DOHH2 (cell line): ENCODE data around the gene INTS12.

Source experiments
- H3F3A ChIP-seq: fragments of 200-600 bp; sonication (generic), shearing (Covaris generic); 2 replicates; pipeline ENCODE4 v1.6.0; 2016; ENCODE audit warnings: antibody characterized with exemption, mild to moderate bottlenecking; ENCODE audit not compliant: control insufficient read depth, insufficient read depth
- H3K27ac ChIP-seq: fragments of 200-600 bp; sonication (generic); 2 replicates; pipeline ENCODE4 v1.5.1; 2014; ENCODE audit warnings: low read depth, mild to moderate bottlenecking, low read length, moderate library complexity
- H3K27me3 ChIP-seq: fragments of 200-600 bp; sonication (generic); 2 replicates; pipeline ENCODE4 v1.6.1; 2014; ENCODE audit warnings: mild to moderate bottlenecking, low read length, mixed read lengths; ENCODE audit not compliant: control insufficient read depth
- H3K36me3 ChIP-seq: fragments of 200-600 bp; sonication (generic); 2 replicates; pipeline ENCODE4 v1.6.1; 2014; ENCODE audit warnings: mild to moderate bottlenecking, low read length, moderate library complexity, mixed read lengths; ENCODE audit not compliant: control insufficient read depth
- H3K4me1 ChIP-seq: fragments of 200-600 bp; sonication (generic); 2 replicates; pipeline ENCODE4 v1.6.1; 2014; ENCODE audit warnings: mild to moderate bottlenecking, low read length, mixed read lengths; ENCODE audit not compliant: control insufficient read depth
- H3K4me2 ChIP-seq: fragments of 200-600 bp; sonication (generic); 2 replicates; pipeline ENCODE4 v1.6.0; 2014; ENCODE audit warnings: mild to moderate bottlenecking, low read length, moderate library complexity
- H3K4me3 ChIP-seq: fragments of 200-600 bp; sonication (generic); 2 replicates; pipeline ENCODE4 v1.5.1; 2014; ENCODE audit warnings: mild to moderate bottlenecking, low read length, mixed read lengths
- H3K79me2 ChIP-seq: fragments of 200-600 bp; sonication (generic); 2 replicates; pipeline ENCODE4 v1.6.1; 2014; ENCODE audit warnings: mild to moderate bottlenecking, low read length, mixed read lengths; ENCODE audit not compliant: control insufficient read depth
- H3K9me2 ChIP-seq: fragments of 200-600 bp; sonication (generic); replicated peaks from 2 replicates; pipeline ENCODE4 v1.6.1; 2014; ENCODE audit warnings: mild to moderate bottlenecking, low read length, mixed read lengths; ENCODE audit not compliant: control insufficient read depth
- H3K9me3 ChIP-seq: fragments of 200-600 bp; sonication (generic); 2 replicates; pipeline ENCODE4 v1.6.1; 2014; ENCODE audit warnings: antibody characterized with exemption, low read length, mixed read lengths; ENCODE audit not compliant: control insufficient read depth, insufficient read depth
- H4K20me1 ChIP-seq: fragments of 200-600 bp; sonication (generic); 2 replicates; pipeline ENCODE4 v1.6.0; 2014; ENCODE audit warnings: low read depth, mild to moderate bottlenecking, antibody characterized with exemption, low read length, moderate library complexity; ENCODE audit not compliant: control insufficient read depth, insufficient read depth
- CTCF ChIP-seq: fragments of 200-600 bp; sonication (generic); IDR thresholded peaks from one replicate; pipeline ENCODE4 v1.5.1; 2014; ENCODE audit warnings: antibody characterized with exemption, mild to moderate bottlenecking, low read depth, low read length; ENCODE audit not compliant: poor library complexity, severe bottlenecking
- EZH2phosphoT487 ChIP-seq: fragments of 200-600 bp; sonication (generic); IDR thresholded peaks from 2 replicates; pipeline ENCODE4 v1.6.1; 2017; ENCODE audit warnings: borderline replicate concordance, mild to moderate bottlenecking, antibody characterized with exemption, low read length, moderate library complexity, mixed read lengths

INTS12 gene

GRCh38 chr4:105725623-105726022 lies 17.1 kb upstream of the INTS12 start:
- no peaks in the 10 kb centered on the region for H3F3A ChIP-seq
- TF ChIP-seq EZH2phosphoT487: no peak
- no peak for TF ChIP-seq CTCF
- no peak overlapping the region for H3K4me2 ChIP-seq
- H3K27me3 ChIP-seq: no peaks in the 10 kb centered on the region
- peaks cover 2% of the 10 kb centered on the region; the same call in 1 of the 2 replicates for H3K79me2 ChIP-seq
- H3K27ac ChIP-seq: no peak overlapping the region
- H3K4me3 ChIP-seq: no peak overlapping the region
- no peaks in the 10 kb centered on the region for H4K20me1 ChIP-seq
- no peaks in the 10 kb centered on the region for H3K9me3 ChIP-seq
- H3K9me2 ChIP-seq: no peaks in the 10 kb centered on the region
- H3K4me1 ChIP-seq: peaks cover 16% of the 10 kb centered on the region
- H3K36me3 ChIP-seq: peaks cover 50% of the 10 kb centered on the region

GRCh38 chr4:105719204-105719603 lies 10.7 kb upstream of the INTS12 start:
- Histone ChIP-seq H3K27ac (no peak overlapping the region), H4K20me1 (0 out of 2 replicates have a peak, but pooled peaks cover 4% of the 10 kb centered on the region), H3K9me3 (no peaks in the 10 kb centered on the region), H3K4me1 (peaks cover 25% of the 10 kb centered on the region), H3K79me2 (peaks cover 20% of the 10 kb centered on the region), H3K4me3 (no peak overlapping the region), H3F3A (no peaks in the 10 kb centered on the region; the same call in 1 of the 2 replicates), H3K27me3 (no peaks in the 10 kb centered on the region), H3K36me3 (peaks cover 29% of the 10 kb centered on the region), H3K9me2 (no peaks in the 10 kb centered on the region), H3K4me2 (no peak overlapping the region)
- no peak for TF ChIP-seq CTCF
- TF ChIP-seq EZH2phosphoT487: no peak

- TF ChIP-seq CTCF (peak; percentile 62), EZH2phosphoT487 (no peak)
- H3K79me2 ChIP-seq: peaks cover 42% of the 10 kb centered on the region
Measured at GRCh38 chr4:105715692-105716278, 7.3 kb upstream of the INTS12 start.

More at GRCh38 chr4:105715692-105716278, 7.3 kb upstream of the INTS12 start:
- Histone ChIP-seq H4K20me1 (0 out of 2 replicates have a peak, but pooled peaks cover 4% of the 10 kb centered on the region), H3K4me1 (peaks cover 23% of the 10 kb centered on the region), H3F3A (peaks cover 6% of the 10 kb centered on the region; the same call in 1 of the 2 replicates), H3K4me2 (no peak overlapping the region), H3K27ac (no peak overlapping the region), H3K9me2 (no peaks in the 10 kb centered on the region), H3K27me3 (no peaks in the 10 kb centered on the region), H3K36me3 (peaks cover 13% of the 10 kb centered on the region), H3K9me3 (no peaks in the 10 kb centered on the region), H3K4me3 (no peak overlapping the region)
